Heart left ventricle (tissue), 13 donors: Measurements from ENCODE around the gene RANGRF.

Experiments used
- POLR2A ChIP-seq, 2 donors: fragments of 450-650 bp; IDR thresholded peaks; one replicate each; pipeline ENCODE4 v1.6.1; 2017; ENCODE audit warnings: antibody characterized with exemption in 2 of 2, mild to moderate bottlenecking in 2 of 2, moderate library complexity in 2 of 2
- TF ChIP-seq, protein P1 (sequence below), 12 donors: fragments of 200-600 bp; sonication (generic) in 4 of 12; IDR thresholded peaks; one replicate each; pipeline versions ENCODE4 v1.5.0 to v1.8.0; 2018 to 2022; ENCODE audit warnings: antibody characterized with exemption in 12 of 12, mild to moderate bottlenecking in 5 of 12
- donor health status: ischemic (EF 13 %, LVEDD 7.1; RV severe dilation, severe dysfunction).
- donor health status: DM: no; HTN: yes; CAD: no.
- donor health status: DM: no; HTN: no; CAD: no.
- donor health status: ischemic (EF 25% LVEDD 6.9; RV normal size, moderate dysfunction).
- donor health status: ischemic (EF 25% LVEDD 5.7; RV mildly dilated, moderate dysfunction).
- donor health status: ischemic (EF 35%, LVEDD 5.7; RV mildly dilated, moderate dysfunction).
- donor health status: nonischemic (EF 11% LVEDD 7.7; RV severe dilation, severe dysfunction).
- donor health status: DM: yes; HTN: yes; CAD: no.
- donor health status: PGD.
- donor health status: ischemic (EF 29% LVEDD 5.4; RV normal size, mild dysfunction).
- donor health status: nonischemic (EF 23%, LVEDD 6.1; RV moderate dilation, normal function).

DNA sequence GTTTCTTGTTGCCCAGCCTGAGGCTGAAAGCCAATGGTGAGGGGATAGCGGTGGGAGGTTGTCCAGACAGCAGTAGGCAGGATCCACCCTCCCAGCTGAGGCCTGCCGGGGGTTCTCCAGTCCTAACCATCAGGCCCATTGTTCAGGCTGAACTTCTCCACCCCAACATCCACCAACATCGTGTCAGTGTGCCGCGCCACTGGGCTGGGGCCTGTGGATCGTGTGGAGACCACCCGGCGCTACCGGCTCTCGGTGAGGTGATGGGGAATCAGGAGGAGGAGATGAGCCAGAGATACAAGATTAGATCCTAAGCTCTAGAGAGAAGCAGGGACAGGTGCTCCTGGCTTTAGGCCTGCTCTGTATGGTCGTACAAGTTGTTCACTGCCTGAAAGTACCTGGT is 33.6 kb upstream of the RANGRF start:
- TF ChIP-seq, protein P1, sequence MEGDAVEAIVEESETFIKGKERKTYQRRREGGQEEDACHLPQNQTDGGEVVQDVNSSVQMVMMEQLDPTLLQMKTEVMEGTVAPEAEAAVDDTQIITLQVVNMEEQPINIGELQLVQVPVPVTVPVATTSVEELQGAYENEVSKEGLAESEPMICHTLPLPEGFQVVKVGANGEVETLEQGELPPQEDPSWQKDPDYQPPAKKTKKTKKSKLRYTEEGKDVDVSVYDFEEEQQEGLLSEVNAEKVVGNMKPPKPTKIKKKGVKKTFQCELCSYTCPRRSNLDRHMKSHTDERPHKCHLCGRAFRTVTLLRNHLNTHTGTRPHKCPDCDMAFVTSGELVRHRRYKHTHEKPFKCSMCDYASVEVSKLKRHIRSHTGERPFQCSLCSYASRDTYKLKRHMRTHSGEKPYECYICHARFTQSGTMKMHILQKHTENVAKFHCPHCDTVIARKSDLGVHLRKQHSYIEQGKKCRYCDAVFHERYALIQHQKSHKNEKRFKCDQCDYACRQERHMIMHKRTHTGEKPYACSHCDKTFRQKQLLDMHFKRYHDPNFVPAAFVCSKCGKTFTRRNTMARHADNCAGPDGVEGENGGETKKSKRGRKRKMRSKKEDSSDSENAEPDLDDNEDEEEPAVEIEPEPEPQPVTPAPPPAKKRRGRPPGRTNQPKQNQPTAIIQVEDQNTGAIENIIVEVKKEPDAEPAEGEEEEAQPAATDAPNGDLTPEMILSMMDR (IDR thresholded peaks at IDR 0.05): no peak
- no peak for TF ChIP-seq POLR2A (IDR thresholded peaks at IDR 0.05)
